GM12872 (cell line): ENCODE measurements around the gene FHDC1.

Experiments
- TF ChIP-seq, protein P1 (sequence below): IDR thresholded peaks from 3 replicates; pipeline ENCODE4 v1.5.1; 2011; ENCODE audit warnings: low read depth, mild to moderate bottlenecking, low read length, moderate library complexity; ENCODE audit not compliant: insufficient read depth

FHDC1 gene

DNA sequence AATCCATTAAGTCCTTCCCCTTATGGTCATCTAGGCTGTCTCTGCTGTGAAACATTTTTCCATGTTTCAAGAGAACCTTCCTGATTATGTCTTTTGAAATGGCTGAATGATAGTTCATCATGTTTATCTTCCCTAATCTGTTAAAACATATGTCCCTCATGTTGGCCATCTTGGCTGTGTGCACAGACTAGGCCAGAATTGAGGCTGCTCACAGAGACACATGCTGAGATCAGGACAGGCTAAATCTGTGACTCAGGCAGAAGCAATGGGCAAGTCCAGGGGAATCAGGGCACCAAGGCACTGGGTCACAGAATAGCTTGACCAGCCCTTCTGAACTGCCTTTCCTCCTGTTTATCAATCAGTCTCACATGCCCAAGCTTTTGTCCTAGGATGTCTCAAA lies 78.3 kb downstream of the FHDC1 start:
- TF ChIP-seq, protein P1, sequence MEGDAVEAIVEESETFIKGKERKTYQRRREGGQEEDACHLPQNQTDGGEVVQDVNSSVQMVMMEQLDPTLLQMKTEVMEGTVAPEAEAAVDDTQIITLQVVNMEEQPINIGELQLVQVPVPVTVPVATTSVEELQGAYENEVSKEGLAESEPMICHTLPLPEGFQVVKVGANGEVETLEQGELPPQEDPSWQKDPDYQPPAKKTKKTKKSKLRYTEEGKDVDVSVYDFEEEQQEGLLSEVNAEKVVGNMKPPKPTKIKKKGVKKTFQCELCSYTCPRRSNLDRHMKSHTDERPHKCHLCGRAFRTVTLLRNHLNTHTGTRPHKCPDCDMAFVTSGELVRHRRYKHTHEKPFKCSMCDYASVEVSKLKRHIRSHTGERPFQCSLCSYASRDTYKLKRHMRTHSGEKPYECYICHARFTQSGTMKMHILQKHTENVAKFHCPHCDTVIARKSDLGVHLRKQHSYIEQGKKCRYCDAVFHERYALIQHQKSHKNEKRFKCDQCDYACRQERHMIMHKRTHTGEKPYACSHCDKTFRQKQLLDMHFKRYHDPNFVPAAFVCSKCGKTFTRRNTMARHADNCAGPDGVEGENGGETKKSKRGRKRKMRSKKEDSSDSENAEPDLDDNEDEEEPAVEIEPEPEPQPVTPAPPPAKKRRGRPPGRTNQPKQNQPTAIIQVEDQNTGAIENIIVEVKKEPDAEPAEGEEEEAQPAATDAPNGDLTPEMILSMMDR, result no peak

DNA sequence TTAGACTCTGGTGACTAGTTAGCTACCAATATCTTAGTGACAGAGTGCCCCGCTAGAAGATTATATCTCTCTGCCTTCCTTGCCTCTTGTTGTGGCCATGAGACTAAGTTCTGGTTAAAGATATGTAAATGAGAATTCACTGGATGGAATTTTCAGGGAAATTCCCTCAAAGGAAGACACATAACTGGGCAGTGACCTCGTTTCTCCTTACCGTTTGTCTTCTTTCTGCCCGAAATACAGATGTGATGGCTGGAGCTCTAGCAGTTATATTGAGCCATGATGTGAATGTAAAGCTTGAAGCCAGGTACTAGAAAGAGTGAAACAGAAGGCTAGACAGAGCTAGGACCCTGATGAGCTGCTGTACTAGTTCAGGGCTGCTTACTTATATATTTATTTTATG lies 80.5 kb downstream of the FHDC1 start:
- TF ChIP-seq, protein P1, result no peak

DNA sequence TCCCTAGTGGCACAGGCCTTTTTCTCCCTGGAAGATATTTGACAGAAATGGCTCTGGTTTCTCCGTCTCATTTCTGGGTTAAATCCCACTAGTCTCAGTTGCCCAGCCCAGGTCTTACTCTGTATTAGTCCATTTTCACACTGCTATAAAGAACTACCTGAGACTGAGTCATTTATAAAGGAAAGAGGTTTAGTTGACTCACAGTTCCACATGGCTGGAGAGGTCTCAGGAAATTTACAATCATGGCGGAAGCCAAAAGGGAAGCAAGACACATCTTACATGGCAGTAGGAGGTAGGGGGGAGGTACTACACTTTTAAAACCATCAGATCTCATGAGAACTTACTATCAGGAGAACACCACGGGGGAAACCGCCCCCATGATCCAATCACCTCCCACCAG lies 81.9 kb downstream of the FHDC1 start:
- TF ChIP-seq, protein P1, result no peak

DNA sequence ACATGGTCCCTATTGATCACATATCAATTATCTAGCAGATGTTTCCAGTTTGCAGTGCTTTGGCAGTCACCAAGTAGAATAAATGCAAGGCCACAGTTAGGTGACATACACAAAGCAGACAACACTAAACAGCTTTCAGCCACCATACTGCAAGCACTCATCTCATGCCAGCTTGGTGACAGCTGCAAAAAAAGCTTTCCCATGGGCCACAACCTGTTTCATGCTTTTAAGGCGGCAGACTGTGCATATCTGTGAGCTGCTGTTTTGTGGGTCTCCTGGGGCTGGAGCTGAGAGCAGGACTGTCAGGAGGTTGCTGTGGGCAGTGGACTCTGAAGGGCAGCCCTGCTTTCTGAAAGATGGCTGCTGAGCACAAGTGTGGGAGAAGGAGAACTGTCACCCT lies 82.6 kb downstream of the FHDC1 start:
- TF ChIP-seq, protein P1, result no peak

DNA sequence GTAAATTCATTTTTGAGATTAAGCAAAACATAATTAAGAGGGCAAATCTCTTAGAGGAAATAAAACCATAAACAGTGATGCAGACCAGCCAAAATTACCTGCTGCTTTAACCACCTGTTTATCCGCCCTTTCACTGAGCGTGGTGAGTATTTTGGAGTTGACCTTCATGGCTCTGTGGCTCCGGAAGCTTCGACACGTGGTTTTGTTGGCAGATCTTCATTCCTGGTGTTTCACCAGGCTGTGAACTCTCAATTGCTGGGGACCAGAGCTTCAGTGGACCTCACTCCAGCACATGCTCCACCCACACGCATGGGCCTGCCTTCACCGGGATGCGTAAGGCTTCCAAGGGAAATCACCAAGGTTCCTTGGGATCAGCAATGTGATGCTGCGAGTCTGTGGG lies 83.8 kb downstream of the FHDC1 start:
- TF ChIP-seq, protein P1, result no peak

DNA sequence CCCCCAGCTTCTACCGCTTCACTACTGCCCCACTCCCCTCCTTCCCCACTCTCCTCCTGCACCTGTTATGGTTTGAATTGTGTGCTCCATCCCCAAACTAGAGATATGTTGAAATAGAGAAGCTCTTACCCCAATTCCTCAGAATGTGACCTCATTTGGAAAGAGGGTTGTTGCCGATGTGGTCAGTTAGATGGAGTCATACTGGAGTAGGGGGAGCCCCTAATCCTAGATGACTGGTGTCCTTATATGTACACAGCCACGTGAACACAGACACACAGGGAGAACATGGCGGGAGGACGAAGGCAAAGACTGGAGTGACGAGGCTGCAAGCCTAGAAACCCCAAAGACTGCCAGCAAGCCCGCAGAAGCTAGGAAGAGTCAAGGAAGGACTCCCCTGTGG lies 84.3 kb downstream of the FHDC1 start:
- TF ChIP-seq, protein P1, result no peak

DNA sequence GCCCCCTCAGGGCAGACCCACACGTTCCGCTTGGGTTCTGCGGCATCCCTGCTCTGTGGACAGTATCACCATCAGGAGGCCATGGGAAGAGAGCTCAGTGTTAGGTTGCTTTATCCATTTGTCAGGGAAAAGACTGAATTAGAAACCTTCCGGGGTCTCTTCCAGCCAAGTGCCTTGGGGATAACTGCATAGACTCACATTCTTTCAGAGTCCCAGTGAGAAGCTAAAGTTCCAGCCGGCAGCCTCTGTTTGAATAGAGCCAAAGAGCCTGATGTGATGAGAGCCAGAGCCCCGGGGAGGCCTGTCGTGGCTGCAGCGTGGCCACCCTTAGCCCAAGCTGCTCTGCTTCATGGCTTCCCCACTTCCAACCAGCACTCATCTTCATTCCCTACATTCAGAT lies 85.2 kb downstream of the FHDC1 start:
- TF ChIP-seq, protein P1, result no peak

DNA sequence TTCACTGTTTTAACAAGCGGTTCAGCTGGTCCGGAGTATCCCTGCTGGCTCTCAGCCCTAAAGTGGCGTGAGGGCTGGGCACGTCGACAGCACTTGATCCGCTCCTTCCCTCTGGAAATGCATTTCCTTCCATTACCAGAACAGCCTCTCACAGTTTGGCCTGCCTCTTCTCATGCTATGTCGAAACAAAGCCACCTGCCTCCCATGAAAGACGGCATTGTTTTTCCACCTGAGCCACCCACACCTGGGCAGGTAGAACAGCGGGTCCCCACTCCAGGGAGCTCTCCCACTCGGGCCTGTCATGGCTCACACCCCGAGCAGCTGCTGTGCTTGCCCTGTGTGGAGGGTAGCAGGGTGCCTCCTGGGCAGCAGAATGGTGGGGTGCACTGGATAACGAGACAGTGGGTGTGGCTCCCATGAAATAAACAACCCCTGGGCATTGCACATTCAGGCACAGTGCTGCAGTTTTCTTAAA lies 86.2 kb downstream of the FHDC1 start:
- TF ChIP-seq, protein P1, result no peak
